ENCODE results near the gene PARD3. TPM values are rescaled to one million over a fixed set of nuclear protein-coding genes. Genes with fewer than 3 reads are reported as not detected.

The PARD3 gene
- total RNA-seq, 1 experiment from 2014 or later = 57.4 TPM

- intact Hi-C loops (cut with micrococcal nuclease; ENCODE audit: unreplicated experiment) = no loop called here
- Histone ChIP-seq H3K4me3 (no peak overlapping the region), H4K20me1 (ENCODE audit: insufficient read depth) (no peaks in the 10 kb centered on the region), H3K27ac (no peak overlapping the region), H3K27me3 (ENCODE audit: insufficient read depth, low read depth) (no peaks in the 10 kb centered on the region), H3K4me2 (no peak overlapping the region), H3K4me1 (replicated peaks; ENCODE audit: insufficient read depth) (no peaks in the 10 kb centered on the region), H3K9me2 (ENCODE audit: insufficient read depth) (no peaks in the 10 kb centered on the region), H2AFZ (no peak overlapping the region), H3K9me3 (ENCODE audit: insufficient read depth, low read depth) (no peaks in the 10 kb centered on the region), H3F3A (ENCODE audit: insufficient read depth, low read depth) (no peaks in the 10 kb centered on the region), H3K79me2 (ENCODE audit: low read depth) (no peaks in the 10 kb centered on the region), H3K36me3 (ENCODE audit: low read depth) (no peaks in the 10 kb centered on the region)
- no peak for DNase-seq
- CTCF ChIA-PET = no interaction called here
- BruUV-seq (replicated peaks) = no TSS peak
- POLR2A ChIA-PET (ENCODE audit: unreplicated experiment) = interaction anchor here (0.6 kb wide), 1 partner anchor 354 kb away, joined by 4 read pairs; no protein-coding TSS in a partner anchor
- no peak for TF ChIP-seq CTCF (conservative IDR thresholded peaks at IDR 0.05)
- no peak for TF ChIP-seq EZH2 (IDR thresholded peaks at IDR 0.05; ENCODE audit: low read depth)
Measured at GRCh38 chr10:34247560-34247959, 567.5 kb downstream of the PARD3 start.

GRCh38 chr10:34244756-34245484 is 570.2 kb downstream of the PARD3 start:
- Histone ChIP-seq H3K27ac (no peak overlapping the region), H2AFZ (no peak overlapping the region), H3K4me1 (replicated peaks; ENCODE audit: insufficient read depth) (no peaks in the 10 kb centered on the region), H3K9me3 (ENCODE audit: insufficient read depth, low read depth) (no peaks in the 10 kb centered on the region), H3F3A (ENCODE audit: insufficient read depth, low read depth) (no peaks in the 10 kb centered on the region), H3K4me3 (no peak overlapping the region), H3K9me2 (ENCODE audit: insufficient read depth) (no peaks in the 10 kb centered on the region), H3K4me2 (no peak overlapping the region), H3K36me3 (ENCODE audit: low read depth) (no peaks in the 10 kb centered on the region), H3K27me3 (ENCODE audit: insufficient read depth, low read depth) (no peaks in the 10 kb centered on the region), H3K79me2 (ENCODE audit: low read depth) (no peaks in the 10 kb centered on the region), H4K20me1 (ENCODE audit: insufficient read depth) (no peaks in the 10 kb centered on the region)
- CTCF ChIA-PET = no interaction called here
- BruUV-seq (replicated peaks) = no TSS peak
- POLR2A ChIA-PET (ENCODE audit: unreplicated experiment) = no interaction called here
- no peak for DNase-seq
- TF ChIP-seq EZH2 (IDR thresholded peaks at IDR 0.05; ENCODE audit: low read depth) (no peak), CTCF (conservative IDR thresholded peaks at IDR 0.05) (no peak)
- intact Hi-C loops (cut with micrococcal nuclease; ENCODE audit: unreplicated experiment) = no loop called here

- no peaks in the 10 kb centered on the region for H3F3A ChIP-seq (ENCODE audit: insufficient read depth, low read depth)
- H3K9me3 ChIP-seq (ENCODE audit: insufficient read depth, low read depth) = no peaks in the 10 kb centered on the region
- no peaks in the 10 kb centered on the region for H3K36me3 ChIP-seq (ENCODE audit: low read depth)
- H4K20me1 ChIP-seq (ENCODE audit: insufficient read depth) = no peaks in the 10 kb centered on the region
- no peaks in the 10 kb centered on the region for H3K4me1 ChIP-seq (replicated peaks; ENCODE audit: insufficient read depth)
- TF ChIP-seq CTCF (conservative IDR thresholded peaks at IDR 0.05) (no peak), EZH2 (IDR thresholded peaks at IDR 0.05; ENCODE audit: low read depth) (no peak)
- no peak overlapping the region for H2AFZ ChIP-seq
- H3K27ac ChIP-seq = no peak overlapping the region
- intact Hi-C loops (cut with micrococcal nuclease; ENCODE audit: unreplicated experiment) = no loop called here
- no peak overlapping the region for H3K4me2 ChIP-seq
- no peaks in the 10 kb centered on the region for H3K79me2 ChIP-seq (ENCODE audit: low read depth)
- DNase-seq = no peak
- no peaks in the 10 kb centered on the region for H3K9me2 ChIP-seq (ENCODE audit: insufficient read depth)
- H3K4me3 ChIP-seq = no peak overlapping the region
- H3K27me3 ChIP-seq (ENCODE audit: insufficient read depth, low read depth) = no peaks in the 10 kb centered on the region
- ChIA-PET CTCF (no interaction called here), POLR2A (ENCODE audit: unreplicated experiment) (no interaction called here)
- BruUV-seq (replicated peaks) = no TSS peak
Measured at GRCh38 chr10:34241226-34242000, 573.7 kb downstream of the PARD3 start.
